Right forelimb (tissue), 1 donor: ENCODE measurements around the gene DYRK4.

Experiments
- DNase-seq: peaks from one replicate; pipeline ENCODE4 v3.0.0-alpha.2; 2018

DYRK4 gene

GRCh38 chr12:4630262-4630661 lies 68.3 kb downstream of the DYRK4 start:
- DNase-seq = no peak

- no peak for DNase-seq
These were observed 81.7 kb downstream of the DYRK4 start for GRCh38 chr12:4643747-4644146.

- DNase-seq = no peak
These were observed 83.0 kb downstream of the DYRK4 start for GRCh38 chr12:4645023-4645422.

- no peak for DNase-seq
These were observed 86.1 kb downstream of the DYRK4 start for GRCh38 chr12:4648104-4648500.

GRCh38 chr12:4648501-4649357 lies 86.7 kb downstream of the DYRK4 start, which contains the start of the genes AKAP3 and NDUFA9:
Gene AKAP3, minus strand, starts transcription at chr12:4649051. Its CDS starts 10,855 bp downstream, at chr12:4638196.
Gene NDUFA9, plus strand, starts transcription at chr12:4649114. Its CDS starts 13 bp downstream, at chr12:4649127.
- DNase-seq = peak; percentile 87

- DNase-seq = no peak
These were observed 87.3 kb downstream of the DYRK4 start for GRCh38 chr12:4649358-4649661.

- no peak for DNase-seq
These were observed 91.2 kb downstream of the DYRK4 start for GRCh38 chr12:4653257-4653656.

- no peak for DNase-seq
These were observed 91.7 kb downstream of the DYRK4 start for GRCh38 chr12:4653691-4654090.
